Left colon (tissue), 2 donors: Measurements from ENCODE around the gene SCRN3. TPM values are rescaled to one million over a fixed set of nuclear protein-coding genes. Genes with fewer than 3 reads are reported as not detected.

Source experiments
- ATAC-seq: fragments of 200-7000 bp; cut with Tn5 transposase; one replicate; pipeline ENCODE4 v1.9.1; 2020; ENCODE audit warnings: mild to moderate bottlenecking, moderate library complexity
- DNase-seq, 2 donors: peaks; one replicate each; pipeline ENCODE4 v3.0.0-alpha.2; 2020
- intact Hi-C, 2 donors: fragments of 100-400 bp; cut with DNase I in 1 of 2; cut with micrococcal nuclease in 1 of 2; formaldehyde crosslinking; loops; one replicate each; pipeline versions ENCODE4 v1.11.2 to v1.14.0; 2022; cut with DNase I, micrococcal nuclease
- total RNA-seq, 2 donors: library from RNA; stranded (reverse); fragmentation: NEBNext Ultra II Directional; extraction: Animal tissue kit (Norgen Biotek cat#: 25700); gene quantifications; one replicate each; pipeline ENCODE4 v1.2.1, GENCODE V29; 2021
- donor health status: DM: no; HTN: no; CAD: no.
- donor health status: DM: yes; HTN: yes; CAD: no.

The SCRN3 gene
- total RNA-seq, 2 donors from 2014 or later: 25.7 to 26.7 TPM

DNA sequence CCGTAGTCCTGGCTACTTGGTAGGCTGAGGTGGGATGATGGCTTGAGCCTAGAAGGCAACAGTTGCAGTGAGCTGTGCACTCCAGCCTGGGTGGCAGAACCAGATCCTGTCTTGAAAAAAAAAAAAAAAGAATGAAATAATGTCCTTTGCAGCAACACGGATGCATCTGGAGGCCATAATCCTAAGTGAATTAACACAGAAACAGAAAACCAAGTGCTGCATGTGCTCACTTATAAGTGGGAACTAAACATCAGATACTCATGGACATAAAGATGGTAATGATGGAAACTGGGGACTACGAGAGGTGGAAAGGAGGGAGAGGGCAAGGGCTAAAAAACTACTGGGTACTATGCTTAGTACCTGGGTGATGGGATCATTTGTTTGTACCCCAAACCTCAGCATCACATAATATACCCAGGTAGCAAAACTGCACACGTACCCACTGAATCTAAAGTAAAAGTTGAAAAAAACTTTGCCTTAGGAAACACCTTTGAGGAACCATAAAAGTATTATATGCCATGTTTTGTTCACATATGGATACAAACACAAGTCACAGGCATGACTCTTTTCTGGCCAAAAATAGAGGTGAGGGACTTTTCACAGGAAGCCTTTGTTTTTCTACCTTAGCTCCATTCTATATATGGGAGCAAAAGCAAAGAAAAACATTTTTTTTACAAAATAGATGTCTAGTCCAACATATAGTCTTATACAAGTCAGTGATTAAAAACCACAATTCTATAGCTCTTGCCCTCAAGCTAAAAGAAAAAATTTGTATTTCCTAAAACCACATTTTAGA, 54.7 kb downstream of the SCRN3 start:
- intact Hi-C loops: no loop called here
- ATAC-seq (no peak), DNase-seq (no peak)

GRCh38 chr2:174454566-174454965, 59.0 kb downstream of the SCRN3 start:
- no peak for DNase-seq
- intact Hi-C loops: no loop called here
- ATAC-seq: no peak

- intact Hi-C loops: loop anchor here in 1 of 2 donors (5.0 to 10.0 kb wide), 3 partner anchors 64 to 226 kb away; no protein-coding TSS in a partner anchor
- DNase-seq (no peak), ATAC-seq (no peak)
These were observed 65.7 kb downstream of the SCRN3 start for GRCh38 chr2:174461221-174461620.

DNA sequence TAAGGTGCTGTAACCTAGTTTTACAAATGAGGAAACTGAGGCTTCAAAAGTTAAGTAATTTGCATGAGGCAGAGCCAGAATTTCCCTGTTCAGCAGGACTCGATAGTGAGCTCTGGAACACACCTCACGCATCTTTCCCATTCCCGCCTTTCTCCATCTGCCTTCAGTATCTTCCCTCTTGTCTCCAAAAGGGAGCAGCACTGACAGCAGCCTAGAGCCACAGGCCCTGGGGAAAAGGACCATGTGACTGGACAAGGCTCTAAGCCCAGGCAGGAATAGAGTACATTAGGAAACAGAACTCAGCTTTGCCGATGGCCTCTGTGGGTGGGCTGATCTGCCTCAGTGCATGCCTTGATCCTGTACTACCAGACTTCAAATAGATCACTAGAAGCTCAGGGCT, 69.8 kb downstream of the SCRN3 start:
- no peak for ATAC-seq
- intact Hi-C loops: loop anchor here in 1 of 2 donors (10.0 kb wide), 1 partner anchor 59 kb away; no protein-coding TSS in a partner anchor
- DNase-seq: no peak

- intact Hi-C loops: no loop called here
- ATAC-seq: no peak
- no peak for DNase-seq
These were observed 78.3 kb downstream of the SCRN3 start for GRCh38 chr2:174473796-174474195.

GRCh38 chr2:174477759-174478158, 82.2 kb downstream of the SCRN3 start:
- intact Hi-C loops: no loop called here
- DNase-seq: no peak
- ATAC-seq: no peak

Other genes starting within 250 kb of the SCRN3 start
- gene OLA1, start 147.2 kb upstream of the SCRN3 start, total RNA-seq: 10 to 100 TPM; 59.2 to 67.2 TPM
- not detected for gene SP9, start 60.8 kb upstream of the SCRN3 start, total RNA-seq
- gene GPR155, start 91.3 kb downstream of the SCRN3 start, total RNA-seq: 1 to 10 TPM; 2.3 to 4.1 TPM
- gene WIPF1, start 202.1 kb downstream of the SCRN3 start, total RNA-seq: 10 to 100 TPM in 1 of 2 donors, 1 to 10 TPM in 1; 8.8 to 17.4 TPM